ENCODE results near the gene MILR1. TPM values are rescaled to one million over a fixed set of nuclear protein-coding genes. Genes with fewer than 3 reads are reported as not detected.

The MILR1 gene
- total RNA-seq, 1 donor from 2014 or later, result 1.9 TPM

DNA sequence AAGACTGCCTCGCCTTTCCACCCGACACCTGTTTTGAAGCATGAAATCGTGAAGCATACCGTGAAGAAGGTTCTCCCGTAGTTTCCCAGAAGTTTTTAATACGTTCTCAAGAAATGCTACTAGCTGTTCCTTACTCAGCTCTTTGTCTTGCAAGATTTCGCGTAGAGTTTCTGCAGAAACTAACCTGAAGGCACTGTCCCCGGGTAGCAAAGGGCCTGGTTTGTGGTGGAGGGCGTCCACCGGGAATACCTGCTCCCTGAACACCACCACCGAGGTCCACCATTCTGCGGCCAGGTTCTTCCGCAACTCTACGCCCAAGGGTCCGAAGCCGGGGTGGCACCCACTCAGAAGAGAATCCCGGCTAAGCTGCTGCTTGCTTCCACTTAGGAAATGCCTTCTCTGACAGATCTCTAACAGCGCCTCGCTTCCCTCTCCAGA is 47.5 kb downstream of the MILR1 start:
- no peak for DNase-seq (ENCODE audit: low read depth)
- Histone ChIP-seq H3K9ac (ENCODE audit: low read length) (peak overlapping the region; percentile 81), H3K4me2 (ENCODE audit: low read length) (peak overlapping the region; percentile 91), H3K36me3 (ENCODE audit: insufficient read depth, low read length) (peaks cover 42% of the 10 kb centered on the region), H3K27ac (ENCODE audit: low read depth, low read length) (peak overlapping the region; percentile 65), H3K27me3 (ENCODE audit: insufficient read depth, low read length) (no peaks in the 10 kb centered on the region), H3K4me3 (ENCODE audit: insufficient read depth, low read depth, low read length) (peak overlapping the region; percentile 74), H4K20me1 (ENCODE audit: insufficient read depth, low read length) (peaks cover 51% of the 10 kb centered on the region), H3K9me3 (ENCODE audit: insufficient read depth, low read depth, low read length) (no peaks in the 10 kb centered on the region), H3K4me1 (ENCODE audit: insufficient read depth, low read length) (peaks cover 30% of the 10 kb centered on the region), H3K79me2 (ENCODE audit: insufficient read depth, low read length) (peaks cover 53% of the 10 kb centered on the region), H2AFZ (ENCODE audit: low read depth, low read length) (peak overlapping the region; percentile 28)
- peak overlapping the region; percentile 93 for H3K4me3 Mint-ChIP-seq (ENCODE audit: unreplicated experiment)
- H3K36me3 Mint-ChIP-seq (ENCODE audit: low read depth, unreplicated experiment), result peaks cover 13% of the 10 kb centered on the region
- peak overlapping the region; percentile 90 for H3K27ac Mint-ChIP-seq (ENCODE audit: unreplicated experiment)
- FAIRE-seq, result no peak
- H3K9me3 Mint-ChIP-seq (ENCODE audit: unreplicated experiment), result no peaks in the 10 kb centered on the region
- TF ChIP-seq, protein P1, sequence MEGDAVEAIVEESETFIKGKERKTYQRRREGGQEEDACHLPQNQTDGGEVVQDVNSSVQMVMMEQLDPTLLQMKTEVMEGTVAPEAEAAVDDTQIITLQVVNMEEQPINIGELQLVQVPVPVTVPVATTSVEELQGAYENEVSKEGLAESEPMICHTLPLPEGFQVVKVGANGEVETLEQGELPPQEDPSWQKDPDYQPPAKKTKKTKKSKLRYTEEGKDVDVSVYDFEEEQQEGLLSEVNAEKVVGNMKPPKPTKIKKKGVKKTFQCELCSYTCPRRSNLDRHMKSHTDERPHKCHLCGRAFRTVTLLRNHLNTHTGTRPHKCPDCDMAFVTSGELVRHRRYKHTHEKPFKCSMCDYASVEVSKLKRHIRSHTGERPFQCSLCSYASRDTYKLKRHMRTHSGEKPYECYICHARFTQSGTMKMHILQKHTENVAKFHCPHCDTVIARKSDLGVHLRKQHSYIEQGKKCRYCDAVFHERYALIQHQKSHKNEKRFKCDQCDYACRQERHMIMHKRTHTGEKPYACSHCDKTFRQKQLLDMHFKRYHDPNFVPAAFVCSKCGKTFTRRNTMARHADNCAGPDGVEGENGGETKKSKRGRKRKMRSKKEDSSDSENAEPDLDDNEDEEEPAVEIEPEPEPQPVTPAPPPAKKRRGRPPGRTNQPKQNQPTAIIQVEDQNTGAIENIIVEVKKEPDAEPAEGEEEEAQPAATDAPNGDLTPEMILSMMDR (IDR thresholded peaks at IDR 0.05; ENCODE audit: insufficient read depth, low read depth, low read length), result no peak
- TF ChIP-seq EZH2 (IDR thresholded peaks at IDR 0.05; ENCODE audit: insufficient read depth, low read length), result no peak
- H3K27me3 Mint-ChIP-seq (ENCODE audit: low read depth, unreplicated experiment), result no peaks in the 10 kb centered on the region
- peaks cover 37% of the 10 kb centered on the region for H3K4me1 Mint-ChIP-seq (ENCODE audit: low read depth, unreplicated experiment)

DNA sequence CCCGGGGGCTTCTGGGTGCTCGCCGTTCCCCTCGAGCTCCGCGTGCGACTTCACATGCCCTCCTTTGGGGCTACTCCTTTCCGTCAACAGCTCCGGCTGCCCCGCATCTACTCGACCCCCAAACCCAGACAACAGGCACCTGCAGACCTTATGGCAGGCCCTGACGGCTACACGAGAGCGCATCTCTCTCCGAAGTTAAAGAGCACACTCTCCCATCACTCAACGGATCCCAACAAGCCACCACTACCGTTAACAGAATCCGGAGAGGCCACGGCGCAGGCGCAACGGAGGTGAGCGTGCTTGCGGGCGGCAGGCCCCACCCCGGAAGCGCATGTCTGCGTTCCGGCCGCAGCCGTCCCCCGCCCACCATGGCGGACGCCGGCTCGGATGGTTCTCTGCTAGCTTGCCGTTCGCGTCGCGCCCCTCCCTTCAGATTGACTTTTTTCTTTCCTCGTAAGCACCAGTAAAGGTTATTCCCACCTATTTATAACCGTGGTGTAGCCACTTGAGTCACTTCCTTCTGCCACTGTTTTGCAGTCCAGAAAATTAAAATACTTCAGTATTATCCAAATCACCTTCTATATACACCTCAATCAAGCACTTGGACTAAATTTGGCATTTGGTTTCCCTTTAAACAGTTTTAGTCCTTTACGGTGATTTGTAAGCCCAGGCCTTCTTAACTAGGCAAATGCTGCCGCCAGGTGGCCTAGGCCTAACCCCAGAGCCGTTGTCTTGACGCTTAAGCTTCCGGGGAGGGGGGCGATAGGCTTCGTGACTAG is 48.1 kb downstream of the MILR1 start, which contains the start of gene POLG2:
Gene POLG2 (minus strand): TSS at position 269 of the 779 bp plus-strand sequence. CDS start 86 bp downstream, at position 183.
- TF ChIP-seq EZH2 (IDR thresholded peaks at IDR 0.05; ENCODE audit: insufficient read depth, low read length), result no peak
- TF ChIP-seq, protein P1 (IDR thresholded peaks at IDR 0.05; ENCODE audit: insufficient read depth, low read depth, low read length), result peak; percentile 47
- Histone ChIP-seq H3K9ac (ENCODE audit: low read length) (peak within 1 kb of the TSS; percentile 81), H3K9me3 (ENCODE audit: insufficient read depth, low read depth, low read length) (no peaks in the 10 kb centered on the region), H2AFZ (ENCODE audit: low read depth, low read length) (peak within 1 kb of the TSS; percentile 28), H4K20me1 (ENCODE audit: insufficient read depth, low read length) (peaks cover 57% of the 10 kb centered on the region), H3K27ac (ENCODE audit: low read depth, low read length) (peak within 1 kb of the TSS; percentile 65), H3K79me2 (ENCODE audit: insufficient read depth, low read length) (peaks cover 59% of the 10 kb centered on the region), H3K27me3 (ENCODE audit: insufficient read depth, low read length) (no peaks in the 10 kb centered on the region), H3K36me3 (ENCODE audit: insufficient read depth, low read length) (peaks cover 48% of the 10 kb centered on the region), H3K4me3 (ENCODE audit: insufficient read depth, low read depth, low read length) (peak within 1 kb of the TSS; percentile 74), H3K4me1 (ENCODE audit: insufficient read depth, low read length) (peaks cover 33% of the 10 kb centered on the region), H3K4me2 (ENCODE audit: low read length) (peak within 1 kb of the TSS; percentile 91)
- peak within 1 kb of the TSS; percentile 93 for H3K4me3 Mint-ChIP-seq (ENCODE audit: unreplicated experiment)
- peak within 1 kb of the TSS; percentile 90 for H3K27ac Mint-ChIP-seq (ENCODE audit: unreplicated experiment)
- no peaks in the 10 kb centered on the region for H3K27me3 Mint-ChIP-seq (ENCODE audit: low read depth, unreplicated experiment)
- DNase-seq (ENCODE audit: low read depth) (peak; percentile 86), FAIRE-seq (no peak)
- no peaks in the 10 kb centered on the region for H3K9me3 Mint-ChIP-seq (ENCODE audit: unreplicated experiment)
- peaks cover 13% of the 10 kb centered on the region for H3K36me3 Mint-ChIP-seq (ENCODE audit: low read depth, unreplicated experiment)
- H3K4me1 Mint-ChIP-seq (ENCODE audit: low read depth, unreplicated experiment), result peaks cover 41% of the 10 kb centered on the region
